ENCODE results near the gene ZFYVE28. TPM values are rescaled to one million over a fixed set of nuclear protein-coding genes. Genes with fewer than 3 reads are reported as not detected.

The ZFYVE28 gene
- total and polyA plus RNA-seq, 2 donors (not counting 1 experiment from before 2014, with no cell fraction given): 5.8 to 12.1 TPM

- Histone ChIP-seq H3K4me1 (ENCODE audit: control insufficient read depth in 2 of 2, insufficient read depth in 2 of 2, low read length in 2 of 2) (peaks cover 23 to 47% of the 10 kb centered on the region in 2 donors), H3K9ac (ENCODE audit: low read length) (peak overlapping the region; percentile 89), H4K20me1 (ENCODE audit: control insufficient read depth, insufficient read depth, low read length, poor library complexity, severe bottlenecking) (peaks cover 39% of the 10 kb centered on the region), H3K4me2 (replicated peaks; ENCODE audit: low read depth, low read length, poor library complexity, severe bottlenecking) (peak overlapping the region; percentile 96), H3K79me2 (ENCODE audit: control insufficient read depth, insufficient read depth, low read length) (peaks cover 43% of the 10 kb centered on the region), H3K4me3 (ENCODE audit: control extremely low read depth in 1 of 5, extremely low read depth in 1 of 5, insufficient read depth in 1 of 5, low read depth in 2 of 5, low read length in 4 of 5) (peak overlapping the region in 4 of 5 experiments; percentile 63 to 80 (median 73)), H2AFZ (ENCODE audit: insufficient read depth, low read depth, low read length, poor library complexity, severe bottlenecking) (peak overlapping the region; percentile 85), H3K36me3 (replicated peaks in 1 of 2; ENCODE audit: control extremely low read depth in 1 of 2, control insufficient read depth in 1 of 2, extremely low read depth in 1 of 2, insufficient read depth in 2 of 2, low read length in 1 of 2) (peaks cover 0 to 18% of the 10 kb centered on the region in 2 experiments), H3K27ac (ENCODE audit: low read length in 2 of 2) (peak overlapping the region; percentile 94 to 98), H3K27me3 (replicated peaks in 1 of 4; ENCODE audit: control extremely low read depth in 1 of 4, control insufficient read depth in 3 of 4, insufficient read depth in 4 of 4, low read length in 3 of 4) (no peaks in the 10 kb centered on the region), H3K9me3 (ENCODE audit: control extremely low read depth in 1 of 3, control insufficient read depth in 2 of 3, insufficient read depth in 1 of 3, low read length in 2 of 3) (no peaks in the 10 kb centered on the region)
- DNase-seq (peak; percentile 99), ATAC-seq (ENCODE audit: low read depth) (peak; percentile 87)
- TF ChIP-seq CTCF (IDR thresholded peaks at IDR 0.05) (no peak), EZH2 (IDR thresholded peaks at IDR 0.05; ENCODE audit: borderline replicate concordance, insufficient read depth, low read depth, low read length, poor library complexity, severe bottlenecking) (no peak)
- Mint-ChIP-seq H3K9me3 (ENCODE audit: insufficient read depth) (no peaks in the 10 kb centered on the region), H3K27me3 (no peaks in the 10 kb centered on the region), H3K4me3 (peak overlapping the region; percentile 76), H3K4me1 (peaks cover 20% of the 10 kb centered on the region), H3K27ac (peak overlapping the region; percentile 92)
- POLR2A ChIA-PET: interaction anchor here (0.7 to 3.0 kb wide), 10 partner anchors 9 to 253 kb away, joined by 3 to 20 read pairs (median 4); partner anchors contain the start of genes CFAP99, HAUS3, POLN and RNF4
- intact Hi-C loops (cut with micrococcal nuclease): loop anchor here (1.0 to 10.0 kb wide), 6 partner anchors 20 to 432 kb away; partner anchors contain the start of genes FAM193A, HAUS3, POLN and RNF4
- WGBS (ENCODE audit: insufficient coverage): under 1% methylated on average over 98 of the region's 98 CpGs
- CTCF ChIA-PET: interaction anchor here (0.9 to 1.6 kb wide), 6 partner anchors 18 to 156 kb away, joined by 3 to 7 read pairs (median 4); partner anchors contain the start of genes CFAP99 and ZFYVE28
Observed at GRCh38 chr4:2262145-2262943, 156.1 kb downstream of the ZFYVE28 start.

Measured in B cell (primary cell).